H9 (cell line): ENCODE results near the gene ACTN1. TPM values are rescaled to one million over a fixed set of nuclear protein-coding genes. Genes with fewer than 3 reads are reported as not detected.

Source experiments
- DNase-seq: peaks from one replicate; pipeline ENCODE4 v3.0.0-alpha.2; 2017
- H2AFZ ChIP-seq: one replicate; pipeline ENCODE4 v1.6.1; 2013; ENCODE audit warnings: mild to moderate bottlenecking, low read length, control low read depth, moderate library complexity
- H2AK5ac ChIP-seq: 2 replicates; pipeline ENCODE4 v1.6.1; 2013; ENCODE audit warnings: low read length, control low read depth, mixed read lengths; ENCODE audit not compliant: insufficient read length
- H2BK120ac ChIP-seq: one replicate; pipeline ENCODE4 v1.6.1; 2013; ENCODE audit warnings: low read depth, mild to moderate bottlenecking, low read length, control low read depth, inconsistent platforms; ENCODE audit not compliant: poor library complexity, severe bottlenecking
- H2BK12ac ChIP-seq: 2 replicates; pipeline ENCODE4 v1.6.1; 2013; ENCODE audit warnings: low read length, control low read depth, mixed read lengths, low read depth; ENCODE audit not compliant: insufficient read length
- H2BK15ac ChIP-seq: 2 replicates; pipeline ENCODE4 v1.6.1; 2013; ENCODE audit warnings: low read depth, low read length, control low read depth
- H2BK20ac ChIP-seq: one replicate; pipeline ENCODE4 v1.6.1; 2013; ENCODE audit warnings: low read depth, mild to moderate bottlenecking, low read length, control low read depth, inconsistent platforms; ENCODE audit not compliant: poor library complexity, severe bottlenecking
- H2BK5ac ChIP-seq: 2 replicates; pipeline ENCODE4 v1.6.1; 2013; ENCODE audit warnings: low read length, control low read depth, mixed read lengths; ENCODE audit not compliant: insufficient read length
- H3K14ac ChIP-seq: 2 replicates; pipeline ENCODE4 v1.6.1; 2013; ENCODE audit warnings: low read length, control low read depth; ENCODE audit not compliant: insufficient read depth
- H3K18ac ChIP-seq: 2 replicates; pipeline ENCODE4 v1.6.1; 2013; ENCODE audit warnings: low read depth, mild to moderate bottlenecking, mixed read lengths, low read length, control low read depth; ENCODE audit not compliant: insufficient read length
- H3K23ac ChIP-seq: 2 replicates; pipeline ENCODE4 v1.6.1; 2013; ENCODE audit warnings: low read length, control low read depth, mixed read lengths, low read depth; ENCODE audit not compliant: insufficient read length
- H3K23me2 ChIP-seq: 2 replicates; pipeline ENCODE4 v1.6.1; 2013; ENCODE audit warnings: low read depth, mild to moderate bottlenecking, mixed read lengths, low read length, control low read depth; ENCODE audit not compliant: insufficient read length, poor library complexity, severe bottlenecking
- H3K27ac ChIP-seq: 2 replicates; pipeline ENCODE4 v1.5.1; 2013; ENCODE audit warnings: low read length, control low read depth, mixed read lengths, low read depth; ENCODE audit not compliant: insufficient read length
- H3K27me3 ChIP-seq: 2 replicates; pipeline ENCODE4 v1.6.1; 2013; ENCODE audit warnings: low read length, control low read depth, inconsistent platforms; ENCODE audit not compliant: insufficient read depth
- H3K4ac ChIP-seq: 2 replicates; pipeline ENCODE4 v1.6.1; 2013; ENCODE audit warnings: low read depth, mild to moderate bottlenecking, control low read depth, inconsistent platforms, low read length, moderate library complexity
- H3K4me1 ChIP-seq: 2 replicates; pipeline ENCODE4 v1.6.1; 2013; ENCODE audit warnings: low read length, control low read depth, inconsistent platforms; ENCODE audit not compliant: insufficient read depth
- H3K4me2 ChIP-seq: 2 replicates; pipeline ENCODE4 v1.6.1; 2013; ENCODE audit warnings: low read length, control low read depth, mixed read lengths; ENCODE audit not compliant: insufficient read length, insufficient read depth
- H3K56ac ChIP-seq: 2 replicates; pipeline ENCODE4 v1.6.1; 2013; ENCODE audit warnings: low read depth, mild to moderate bottlenecking, mixed read lengths, low read length, control low read depth; ENCODE audit not compliant: insufficient read length
- H3K79me1 ChIP-seq: 2 replicates; pipeline ENCODE4 v1.6.1; 2013; ENCODE audit warnings: low read depth, mild to moderate bottlenecking, moderate library complexity, low read length, control low read depth, inconsistent platforms; ENCODE audit not compliant: insufficient read depth, poor library complexity, severe bottlenecking
- H3K79me2 ChIP-seq: 2 replicates; pipeline ENCODE4 v1.6.1; 2013; ENCODE audit warnings: low read length, control low read depth, inconsistent platforms; ENCODE audit not compliant: insufficient read depth
- H3K9ac ChIP-seq: 2 replicates; pipeline ENCODE4 v1.6.1; 2013; ENCODE audit warnings: low read length, control low read depth, mixed read lengths; ENCODE audit not compliant: insufficient read length; ENCODE audit errors: extremely low read depth
- H3K9me3 ChIP-seq: one replicate; pipeline ENCODE4 v1.6.1; 2013; ENCODE audit warnings: low read depth, low read length, inconsistent platforms; ENCODE audit not compliant: control insufficient read depth
- H3T11ph ChIP-seq: one replicate; pipeline ENCODE4 v1.6.1; 2013; ENCODE audit warnings: mild to moderate bottlenecking, low read length, control low read depth, inconsistent platforms
- H4K20me1 ChIP-seq: one replicate; pipeline ENCODE4 v1.6.1; 2013; ENCODE audit not compliant: control insufficient read depth, insufficient read length, insufficient read depth
- H4K5ac ChIP-seq: 2 replicates; pipeline ENCODE4 v1.6.1; 2013; ENCODE audit warnings: low read depth, mild to moderate bottlenecking, mixed read lengths, low read length, control low read depth; ENCODE audit not compliant: insufficient read length
- H4K8ac ChIP-seq: replicated peaks from 2 replicates; pipeline ENCODE4 v1.6.1; 2013; ENCODE audit warnings: low read length, control low read depth, mixed read lengths, low read depth; ENCODE audit not compliant: insufficient read length
- H4K91ac ChIP-seq: 2 replicates; pipeline ENCODE4 v1.6.1; 2013; ENCODE audit warnings: low read depth, mild to moderate bottlenecking, moderate library complexity, mixed read lengths, low read length, control low read depth; ENCODE audit not compliant: insufficient read length
- H3K27ac Mint-ChIP-seq, 3 experiments: 2 replicates in 2 of 3; 3 replicates in 1 of 3; pipeline ENCODE4 v1.8.0; 2020 to 2021; ENCODE audit warnings: mixed read lengths in 3 of 3, mild to moderate bottlenecking in 1 of 3, moderate library complexity in 1 of 3
- H3K27me3 Mint-ChIP-seq: 2 replicates; pipeline ENCODE4 v1.8.0; 2021; ENCODE audit warnings: low read depth, mild to moderate bottlenecking, moderate library complexity, mixed read lengths
- H3K36me3 Mint-ChIP-seq, 3 experiments: 2 replicates in 2 of 3; 3 replicates in 1 of 3; pipeline ENCODE4 v1.8.0; 2020 to 2021; ENCODE audit warnings: low read depth in 3 of 3, mixed read lengths in 3 of 3; ENCODE audit not compliant: insufficient read depth in 1 of 3
- H3K4me1 Mint-ChIP-seq, 2 experiments: 2 replicates each; pipeline ENCODE4 v1.8.0; 2020; ENCODE audit warnings: mixed read lengths in 2 of 2
- H3K4me3 Mint-ChIP-seq, 2 experiments: 2 replicates in 1 of 2; 3 replicates in 1 of 2; pipeline ENCODE4 v1.8.0; 2020 to 2021; ENCODE audit warnings: mild to moderate bottlenecking in 2 of 2, mixed read lengths in 2 of 2, moderate library complexity in 1 of 2
- H3K9me3 Mint-ChIP-seq, 2 experiments: 2 replicates in 1 of 2; 3 replicates in 1 of 2; pipeline ENCODE4 v1.8.0; 2020; ENCODE audit warnings: mild to moderate bottlenecking in 2 of 2, mixed read lengths in 2 of 2, moderate library complexity in 1 of 2
- WGBS: extraction: QIAGEN DNeasy Blood & Tissue Kit; methylation state at CpG from one replicate; pipeline ENCODE4 v1.1.7; 2013; ENCODE audit warnings: missing lambda C conversion rate, low lambda C conversion rate, mixed read lengths; ENCODE audit not compliant: insufficient read length; ENCODE audit errors: extremely low coverage; 5-methylcytosine and 5-hydroxymethylcytosine counted together
- total RNA-seq: library from RNA; stranded (reverse); gene quantifications from 2 replicates; pipeline ENCODE4 v1.2.1, GENCODE V29; 2021
- TF ChIP-seq, protein P1 (sequence below): fragments of 200-600 bp; sonication (generic); conservative IDR thresholded peaks from 3 replicates; pipeline ENCODE4 v1.8.0; 2021; ENCODE audit warnings: antibody characterized with exemption, mild to moderate bottlenecking

Gene ACTN1
- total RNA-seq, 1 experiment from 2014 or later: 219 TPM

DNA sequence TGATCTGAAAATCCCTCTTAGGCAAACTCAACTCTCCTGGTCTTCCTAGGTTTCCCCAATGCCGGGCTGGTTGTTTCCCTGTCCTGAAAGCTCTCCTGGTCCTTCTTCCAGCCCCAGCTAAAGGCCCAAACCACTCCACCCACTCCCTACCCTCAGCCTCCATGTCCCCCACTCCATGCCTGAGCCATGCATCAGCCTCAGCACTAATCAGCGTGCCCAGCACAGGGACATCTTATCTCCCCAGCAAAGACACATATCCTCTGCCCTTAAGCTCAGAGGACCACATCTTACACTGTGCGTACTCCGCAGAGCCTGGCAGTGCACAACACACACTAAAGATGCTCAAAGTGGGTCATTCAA, 25.9 kb downstream of the ACTN1 start:
- Histone ChIP-seq H3T11ph (no peak overlapping the region), H3K4ac (no peak overlapping the region), H3K23me2 (no peaks in the 10 kb centered on the region), H3K79me1 (peaks cover 2% of the 10 kb centered on the region), H4K8ac (no peak overlapping the region), H3K9ac (no peak overlapping the region), H4K5ac (no peak overlapping the region), H3K14ac (no peak overlapping the region), H2AFZ (no peak overlapping the region), H2BK5ac (no peak overlapping the region), H2BK120ac (no peak overlapping the region), H3K4me1 (peaks cover 9% of the 10 kb centered on the region; the same call in 1 of the 2 replicates), H4K91ac (no peak overlapping the region), H3K27ac (no peak overlapping the region), H2BK20ac (no peak overlapping the region), H3K27me3 (no peaks in the 10 kb centered on the region), H3K79me2 (peaks cover 40% of the 10 kb centered on the region; the same call in 1 of the 2 replicates), H2BK12ac (no peak overlapping the region), H4K20me1 (no peaks in the 10 kb centered on the region), H2AK5ac (no peak overlapping the region), H3K18ac (no peak overlapping the region), H3K56ac (no peak overlapping the region), H3K9me3 (no peaks in the 10 kb centered on the region), H3K4me2 (no peak overlapping the region), H3K23ac (no peak overlapping the region), H2BK15ac (no peak overlapping the region)
- Mint-ChIP-seq H3K27ac (peak overlapping the region; percentile 57 to 96 (median 81); a peak in 5 of 7 replicates), H3K27me3 (no peaks in the 10 kb centered on the region), H3K9me3 (no peaks in the 10 kb centered on the region), H3K4me1 (peaks cover 56 to 61% of the 10 kb centered on the region in 2 experiments), H3K36me3 (peaks cover 4 to 49% (median 33%) of the 10 kb centered on the region in 3 experiments; a peak in 5 of 7 replicates), H3K4me3 (no peak overlapping the region)
- TF ChIP-seq, protein P1, sequence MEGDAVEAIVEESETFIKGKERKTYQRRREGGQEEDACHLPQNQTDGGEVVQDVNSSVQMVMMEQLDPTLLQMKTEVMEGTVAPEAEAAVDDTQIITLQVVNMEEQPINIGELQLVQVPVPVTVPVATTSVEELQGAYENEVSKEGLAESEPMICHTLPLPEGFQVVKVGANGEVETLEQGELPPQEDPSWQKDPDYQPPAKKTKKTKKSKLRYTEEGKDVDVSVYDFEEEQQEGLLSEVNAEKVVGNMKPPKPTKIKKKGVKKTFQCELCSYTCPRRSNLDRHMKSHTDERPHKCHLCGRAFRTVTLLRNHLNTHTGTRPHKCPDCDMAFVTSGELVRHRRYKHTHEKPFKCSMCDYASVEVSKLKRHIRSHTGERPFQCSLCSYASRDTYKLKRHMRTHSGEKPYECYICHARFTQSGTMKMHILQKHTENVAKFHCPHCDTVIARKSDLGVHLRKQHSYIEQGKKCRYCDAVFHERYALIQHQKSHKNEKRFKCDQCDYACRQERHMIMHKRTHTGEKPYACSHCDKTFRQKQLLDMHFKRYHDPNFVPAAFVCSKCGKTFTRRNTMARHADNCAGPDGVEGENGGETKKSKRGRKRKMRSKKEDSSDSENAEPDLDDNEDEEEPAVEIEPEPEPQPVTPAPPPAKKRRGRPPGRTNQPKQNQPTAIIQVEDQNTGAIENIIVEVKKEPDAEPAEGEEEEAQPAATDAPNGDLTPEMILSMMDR: no peak
- no CpG with 5 or more reads among the region's 4 CpGs for WGBS
- no peak for DNase-seq
